ENCODE results near the gene SLC4A4.
"Not testable (repeated sequence)": the region's sequence is repeated elsewhere in the genome, so short reads cannot be mapped to it uniquely, and the experiment has no call there.

The SLC4A4 gene

GRCh38 chr4:71360844-71361243 lies 22.0 kb downstream of the SLC4A4 start:
- no peak for DNase-seq (ENCODE audit: low spot score)

GRCh38 chr4:71361476-71361875 lies 22.7 kb downstream of the SLC4A4 start:
- DNase-seq (ENCODE audit: low spot score), result no peak

- DNase-seq (ENCODE audit: low spot score), result no peak
Measured at GRCh38 chr4:71366766-71367165, 27.9 kb downstream of the SLC4A4 start.

GRCh38 chr4:71367546-71367945 lies 28.7 kb downstream of the SLC4A4 start:
- DNase-seq (ENCODE audit: low spot score), result no peak

- DNase-seq (ENCODE audit: low spot score), result no peak
Measured at GRCh38 chr4:71368906-71369305, 30.1 kb downstream of the SLC4A4 start.

- no peak for DNase-seq (ENCODE audit: low spot score)
Measured at GRCh38 chr4:71369536-71369935, 30.7 kb downstream of the SLC4A4 start.

- DNase-seq (ENCODE audit: low spot score), result no peak
Measured at GRCh38 chr4:71375494-71375893, 36.7 kb downstream of the SLC4A4 start.

GRCh38 chr4:71377561-71377960 lies 38.7 kb downstream of the SLC4A4 start:
- DNase-seq (ENCODE audit: low spot score), result no peak

GRCh38 chr4:71379126-71379525 lies 40.3 kb downstream of the SLC4A4 start:
- no peak for DNase-seq (ENCODE audit: low spot score)

- DNase-seq (ENCODE audit: low spot score), result peak; percentile 23
Measured at GRCh38 chr4:71380788-71381187, 42.0 kb downstream of the SLC4A4 start.

GRCh38 chr4:71382125-71382899 lies 43.5 kb downstream of the SLC4A4 start:
- no peak for DNase-seq (ENCODE audit: low spot score)

- DNase-seq (ENCODE audit: low spot score), result no peak
Measured at GRCh38 chr4:71382900-71383560, 44.2 kb downstream of the SLC4A4 start.

GRCh38 chr4:71383984-71384383 lies 45.2 kb downstream of the SLC4A4 start:
- no peak for DNase-seq (ENCODE audit: low spot score)

GRCh38 chr4:71389149-71389827 lies 50.5 kb downstream of the SLC4A4 start:
- peak; percentile 18 for DNase-seq (ENCODE audit: low spot score)

- DNase-seq (ENCODE audit: low spot score), result no peak
Measured at GRCh38 chr4:71392109-71392508, 53.3 kb downstream of the SLC4A4 start.

GRCh38 chr4:71396382-71396781 lies 57.6 kb downstream of the SLC4A4 start:
- DNase-seq (ENCODE audit: low spot score), result no peak

- DNase-seq (ENCODE audit: low spot score), result peak; percentile 43
Measured at GRCh38 chr4:71400810-71401209, 62.0 kb downstream of the SLC4A4 start.

- DNase-seq (ENCODE audit: low spot score), result no peak
Measured at GRCh38 chr4:71402616-71403015, 63.8 kb downstream of the SLC4A4 start.

GRCh38 chr4:71404049-71404448 lies 65.2 kb downstream of the SLC4A4 start:
- no peak for DNase-seq (ENCODE audit: low spot score)

- DNase-seq (ENCODE audit: low spot score), result peak; percentile 18
Measured at GRCh38 chr4:71405791-71406190, 67.0 kb downstream of the SLC4A4 start.

- DNase-seq (ENCODE audit: low spot score), result no peak
Measured at GRCh38 chr4:71406459-71406963, 67.7 kb downstream of the SLC4A4 start.

- DNase-seq (ENCODE audit: low spot score), result not testable (repeated sequence)
Measured at GRCh38 chr4:71408961-71409360, 70.1 kb downstream of the SLC4A4 start.

GRCh38 chr4:71411981-71412380 lies 73.2 kb downstream of the SLC4A4 start:
- DNase-seq (ENCODE audit: low spot score), result no peak
